GM19397 (cell line): ENCODE measurements around the gene TCF7.
"Not testable (repeated sequence)": the region's sequence is repeated elsewhere in the genome, so short reads cannot be mapped to it uniquely, and the experiment has no call there.

Experiments used
- ATAC-seq: cut with Tn5 transposase; IDR thresholded peaks from one replicate; pipeline ENCODE4 v1.9.1; 2021; ENCODE audit warnings: mild to moderate bottlenecking, moderate library complexity; ENCODE audit not compliant: unreplicated experiment

Gene TCF7

DNA sequence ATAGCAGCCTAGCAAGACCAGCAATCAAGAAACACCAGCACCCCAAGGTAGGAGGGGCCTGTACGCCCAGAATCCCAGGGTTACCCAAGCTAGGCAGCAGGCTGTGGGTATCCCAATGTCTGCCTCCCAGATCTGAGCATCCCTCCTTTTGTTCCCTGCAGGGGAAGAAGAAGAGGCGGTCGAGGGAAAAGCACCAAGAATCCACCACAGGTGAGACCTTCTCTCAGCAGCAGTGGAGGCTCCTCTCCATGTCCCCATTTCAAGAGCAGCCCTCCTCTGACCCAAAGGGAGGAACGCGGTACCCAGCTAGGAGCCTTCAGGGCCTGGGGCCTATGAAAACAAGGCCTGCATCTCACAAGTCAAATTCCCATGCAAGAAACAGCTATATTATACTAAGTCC, 28.9 kb downstream of the TCF7 start:
- no peak for ATAC-seq

DNA sequence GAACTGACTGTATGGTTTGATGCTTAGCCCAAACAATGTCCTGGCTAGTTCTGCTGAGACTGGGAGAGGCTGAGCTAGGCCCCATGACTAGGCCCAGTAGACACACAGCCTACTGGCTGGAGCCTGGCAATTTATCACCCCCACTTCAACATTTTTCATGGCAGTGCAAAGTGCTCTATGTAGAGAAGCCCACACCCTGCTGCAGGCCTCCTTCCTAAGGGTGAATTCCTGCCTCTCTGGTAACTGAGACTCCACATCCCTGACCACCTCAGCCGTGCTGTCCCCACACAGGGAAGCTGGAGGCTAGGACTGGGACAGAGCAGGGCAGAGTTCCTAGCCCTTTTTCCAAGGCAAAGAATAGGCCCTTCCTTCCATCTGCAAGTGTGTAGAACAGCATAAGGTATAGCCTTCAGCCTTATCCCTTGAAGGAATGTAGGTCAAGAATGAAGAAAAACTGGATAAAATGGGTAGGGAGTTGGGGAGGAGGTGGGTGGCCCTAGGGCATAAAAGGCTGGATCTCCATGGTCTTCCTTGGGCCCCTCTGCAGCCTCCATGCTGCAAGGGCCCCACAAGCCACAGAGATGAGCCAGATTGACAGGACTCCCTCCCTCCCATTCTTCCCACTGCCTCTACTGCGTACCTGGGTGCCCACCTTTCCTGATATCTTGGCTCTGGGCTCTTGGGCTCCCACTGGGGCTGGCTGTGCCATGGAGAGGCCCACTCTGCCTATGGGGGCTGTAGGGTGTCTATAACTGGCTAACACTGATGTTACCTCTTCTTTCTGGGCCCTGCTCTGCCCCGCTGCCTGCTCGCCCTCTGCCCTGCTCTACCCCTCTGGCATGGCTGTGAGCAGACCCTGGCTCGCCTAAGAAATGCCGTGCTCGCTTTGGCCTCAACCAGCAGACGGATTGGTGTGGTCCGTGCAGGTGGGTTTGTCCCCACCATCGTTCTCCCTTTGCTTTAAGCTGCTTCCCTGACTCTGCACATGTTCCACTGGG, 29.8 kb downstream of the TCF7 start:
- ATAC-seq = no peak

DNA sequence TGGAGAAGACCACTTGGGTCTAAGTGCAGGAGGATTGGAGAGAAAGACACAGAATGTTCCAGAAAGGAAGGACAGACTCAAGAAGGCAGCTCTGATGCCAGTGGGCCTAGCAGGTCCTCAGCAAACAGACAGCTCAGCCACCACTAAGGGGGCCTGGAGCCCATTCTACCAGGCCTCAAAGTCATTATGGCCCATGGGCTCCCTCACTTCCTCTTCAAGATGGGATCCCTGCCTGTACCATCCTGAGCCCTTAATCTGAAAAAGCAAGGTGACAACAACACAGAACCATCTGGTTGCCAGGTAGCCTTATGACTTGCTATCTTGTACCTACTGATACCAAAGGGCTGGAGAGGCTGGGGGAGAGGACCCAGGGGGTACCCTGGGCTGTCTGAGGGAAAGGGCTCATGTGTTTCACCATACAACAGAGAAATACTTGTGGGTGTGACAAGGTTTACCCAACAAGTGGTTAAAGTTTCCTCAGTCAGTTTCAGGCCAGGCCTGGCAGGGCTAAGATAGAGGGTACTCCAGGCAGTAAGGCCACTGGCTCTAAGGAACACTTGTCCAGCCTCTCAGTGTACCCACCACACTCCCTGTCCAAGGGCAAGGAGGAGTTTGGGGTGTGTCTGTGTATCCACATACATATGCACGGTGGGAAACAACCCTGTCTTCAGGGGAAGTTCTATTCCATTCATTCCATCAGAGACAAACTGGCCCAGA, 30.7 kb downstream of the TCF7 start:
- no peak for ATAC-seq

DNA sequence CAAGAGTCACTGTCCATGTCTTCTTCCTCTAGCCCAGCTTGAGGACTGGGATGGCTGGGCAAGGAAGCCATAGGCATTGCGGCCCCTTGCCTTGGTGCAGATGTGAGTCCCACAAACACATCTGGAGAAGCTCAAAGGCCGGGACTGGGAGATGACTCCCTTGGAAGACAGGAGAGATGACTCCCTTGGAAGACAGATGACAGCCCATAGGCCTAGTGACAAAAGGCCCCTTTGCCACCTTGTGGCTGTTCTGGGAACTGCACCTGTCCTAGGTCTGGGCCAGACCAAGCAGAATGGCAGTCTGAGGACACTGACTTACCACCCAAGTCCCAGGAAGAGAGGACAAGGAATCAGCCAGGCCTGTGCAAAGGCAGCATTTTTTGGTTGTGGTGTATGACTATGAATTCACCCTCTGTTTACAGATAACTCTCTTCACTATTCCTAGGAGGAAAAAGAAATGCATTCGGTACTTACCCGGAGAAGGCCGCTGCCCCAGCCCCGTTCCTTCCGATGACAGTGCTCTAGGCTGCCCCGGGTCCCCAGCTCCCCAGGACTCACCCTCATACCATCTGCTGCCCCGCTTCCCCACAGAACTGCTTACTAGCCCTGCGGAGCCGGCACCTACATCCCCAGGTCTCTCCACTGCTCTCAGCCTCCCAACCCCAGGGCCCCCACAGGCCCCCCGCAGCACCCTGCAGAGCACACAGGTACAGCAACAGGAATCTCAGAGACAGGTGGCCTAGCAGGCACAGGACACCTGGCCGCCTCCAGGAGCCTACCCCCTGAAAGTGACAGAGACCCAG, 31.5 kb downstream of the TCF7 start:
- peak; percentile 49 for ATAC-seq

DNA sequence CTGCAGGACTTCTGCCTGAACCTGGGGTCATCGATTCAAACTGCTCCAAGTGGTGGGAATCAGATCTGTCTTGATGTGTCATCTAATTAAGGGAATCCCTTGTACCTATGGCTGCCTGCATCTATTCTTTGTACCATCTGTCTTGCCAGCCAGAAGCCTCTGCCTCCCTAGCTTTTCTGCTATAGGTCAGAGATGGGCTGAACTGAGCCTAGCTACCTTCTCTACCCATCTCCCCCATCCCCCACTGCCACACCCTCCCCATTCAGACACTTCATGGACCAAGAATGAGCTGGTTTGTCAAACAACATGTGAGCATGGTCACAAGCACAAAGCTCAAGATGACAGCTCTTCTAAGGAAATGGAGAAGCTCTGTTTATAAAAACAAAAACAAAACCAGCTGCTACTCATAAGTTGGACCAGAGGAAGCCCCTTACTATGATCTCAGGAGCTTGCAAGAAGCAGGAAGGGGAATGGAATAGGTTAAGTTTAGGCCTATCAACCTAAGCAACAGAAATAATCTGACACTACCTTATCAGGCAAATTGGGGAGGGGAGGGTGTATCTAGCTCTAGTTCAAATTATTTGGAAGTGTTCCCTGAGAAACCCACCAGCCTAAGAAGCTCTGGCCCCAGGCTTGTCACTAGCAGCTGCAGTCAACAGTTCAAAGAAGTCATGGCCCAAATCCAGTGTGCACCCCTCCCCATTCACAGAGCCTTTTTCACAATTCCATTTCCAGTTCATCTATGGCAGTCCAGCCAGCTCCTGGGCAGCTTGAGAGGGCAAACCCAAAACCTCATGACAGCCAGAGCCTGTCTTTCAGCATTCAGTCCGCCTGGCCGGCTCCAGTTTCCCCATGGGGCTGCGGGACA, 32.4 kb downstream of the TCF7 start:
- no peak for ATAC-seq

DNA sequence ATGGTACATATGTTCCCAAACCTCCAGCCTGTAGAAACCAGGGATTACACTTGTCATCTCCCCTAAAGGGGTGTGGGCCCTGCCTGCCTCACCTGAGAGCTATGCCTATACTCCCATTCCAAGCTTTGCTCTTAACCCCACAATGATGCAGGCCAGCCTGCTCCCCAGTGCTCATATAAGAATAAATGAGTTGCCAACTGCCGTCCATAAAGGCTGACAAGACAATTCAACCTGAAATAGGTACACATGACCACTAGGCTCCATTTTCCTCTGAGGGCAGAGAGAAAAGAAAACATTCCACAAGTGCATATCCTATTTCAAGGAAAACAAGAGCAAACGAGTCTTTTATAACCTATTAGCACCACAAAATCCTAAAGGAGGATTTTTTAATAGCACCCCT, 33.8 kb downstream of the TCF7 start:
- no peak for ATAC-seq

DNA sequence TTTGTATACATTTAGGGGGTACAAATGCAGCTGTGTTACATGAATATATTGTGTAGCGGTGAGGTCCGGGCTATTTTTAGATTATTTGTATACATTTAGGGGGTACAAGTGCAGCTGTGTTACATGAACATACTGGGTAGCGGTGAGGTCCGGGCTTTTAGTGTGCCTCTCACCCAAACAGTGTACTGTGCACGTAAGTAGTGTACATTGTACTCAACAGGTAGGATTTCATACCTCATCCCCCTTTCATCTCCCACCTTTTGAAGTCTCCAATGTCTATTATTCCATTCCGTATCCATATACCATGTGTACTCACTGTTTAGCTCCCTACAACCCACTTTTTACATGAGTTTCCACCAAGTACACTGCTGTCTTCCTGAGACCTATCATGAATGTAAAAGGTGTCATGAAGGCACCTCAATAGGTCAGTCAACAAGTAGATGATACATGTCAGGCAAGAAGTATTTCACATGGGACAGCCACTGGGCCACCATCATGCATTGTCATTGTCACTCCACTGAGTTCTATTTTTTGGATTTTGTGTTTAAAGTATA, 34.6 kb downstream of the TCF7 start:
- no peak for ATAC-seq

DNA sequence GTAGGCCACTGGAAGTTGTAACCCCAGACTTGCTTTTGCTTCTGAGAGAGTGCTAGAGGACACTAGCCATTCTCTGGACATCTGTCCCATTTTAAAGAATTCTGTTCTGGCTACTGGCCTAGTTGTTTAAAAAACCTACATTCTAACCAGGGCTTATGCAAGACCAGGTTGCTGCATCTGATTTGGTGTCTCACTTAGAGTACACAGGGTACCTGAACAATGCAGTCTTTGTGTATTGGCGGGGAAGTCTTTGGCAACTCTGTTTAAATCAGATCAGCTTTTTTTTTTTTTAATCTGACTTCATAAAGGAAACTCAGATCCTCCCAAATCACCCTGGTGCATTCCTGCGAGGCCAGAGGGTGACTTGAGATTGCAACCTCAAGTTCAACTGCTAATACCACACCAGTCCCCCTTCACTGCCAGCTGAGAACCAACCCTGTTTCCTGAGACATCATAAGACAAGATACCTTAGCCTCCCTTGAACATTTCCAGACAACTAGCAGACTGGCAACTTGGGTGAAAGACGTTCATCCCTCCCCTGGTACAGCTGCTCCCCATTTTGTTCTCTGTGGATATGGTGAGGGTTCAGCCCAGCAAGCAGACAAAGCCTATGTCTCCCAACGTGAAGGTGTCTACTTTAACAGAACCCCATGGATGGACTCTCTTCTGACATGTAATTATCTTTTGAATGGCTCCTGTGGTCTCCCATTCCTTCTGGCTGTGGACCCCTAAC, 35.3 kb downstream of the TCF7 start:
- ATAC-seq = no peak

DNA sequence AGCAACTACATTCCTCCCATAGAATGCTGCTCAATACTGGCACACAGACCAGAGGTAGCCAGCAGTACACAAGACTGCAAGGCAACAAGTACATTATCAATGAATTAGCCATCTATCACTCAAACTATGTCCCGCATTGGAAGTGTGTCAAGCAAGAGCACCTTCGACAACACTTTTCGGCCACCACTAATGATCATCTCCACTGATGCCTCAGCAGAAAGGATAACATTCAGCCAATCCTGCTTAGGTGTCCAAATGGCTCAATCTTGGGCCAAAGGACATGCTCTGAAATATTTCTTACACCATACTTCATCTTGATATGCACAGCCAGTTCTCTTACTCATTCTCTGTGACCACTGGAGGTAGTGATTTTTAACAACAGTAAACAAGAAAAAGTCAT, 37.2 kb downstream of the TCF7 start:
- no peak for ATAC-seq

DNA sequence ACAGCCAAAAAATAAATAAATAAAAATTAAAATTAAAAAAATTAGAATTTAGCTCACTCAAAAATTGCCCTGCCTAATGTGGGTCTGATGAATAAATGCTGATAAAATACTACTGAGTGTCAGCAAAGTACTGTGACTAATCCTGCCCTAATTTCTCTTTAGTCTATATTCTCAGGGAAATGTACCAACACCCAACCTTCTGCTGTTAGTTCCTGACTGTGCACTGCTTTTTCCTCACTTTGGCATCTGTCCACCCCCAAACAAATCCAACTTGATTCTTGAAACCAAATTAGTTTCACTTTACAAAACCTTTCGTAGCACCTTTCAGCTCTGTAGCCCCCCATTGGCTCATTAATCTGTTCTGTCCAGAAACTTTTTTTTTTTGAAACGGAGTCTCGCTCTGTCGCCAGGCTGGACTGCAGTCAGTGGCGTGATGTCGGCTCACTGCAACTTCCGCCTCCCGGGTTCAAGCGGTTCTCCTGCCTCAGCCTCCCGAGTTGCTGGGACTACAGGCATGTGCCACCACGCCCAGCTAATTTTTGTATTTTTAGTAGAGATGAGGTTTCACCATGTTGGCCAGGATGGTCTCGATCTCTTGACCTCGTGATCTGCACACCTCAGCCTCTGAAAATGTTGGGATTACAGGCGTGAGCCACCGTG, 37.8 kb downstream of the TCF7 start:
- ATAC-seq = not testable (repeated sequence)

DNA sequence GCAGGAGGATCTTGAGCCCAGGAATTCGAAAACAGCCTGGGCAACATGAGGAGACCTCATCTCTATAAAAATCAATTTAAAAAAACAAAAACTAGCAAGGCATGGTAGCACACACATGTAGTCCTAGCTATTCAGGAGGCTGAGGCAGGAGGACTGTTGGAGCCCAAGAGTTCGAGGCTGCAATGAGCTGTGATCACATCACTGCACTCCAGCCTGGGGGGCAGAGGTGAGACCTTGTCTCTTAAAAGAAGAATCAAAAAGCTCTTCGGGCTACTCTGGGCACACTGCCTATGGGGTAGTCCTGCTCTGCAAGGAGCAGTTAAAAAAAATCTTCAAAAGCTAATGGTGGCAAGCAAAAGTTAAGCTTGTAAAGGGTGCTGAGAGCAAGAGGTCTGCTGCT, 38.8 kb downstream of the TCF7 start:
- no peak for ATAC-seq

DNA sequence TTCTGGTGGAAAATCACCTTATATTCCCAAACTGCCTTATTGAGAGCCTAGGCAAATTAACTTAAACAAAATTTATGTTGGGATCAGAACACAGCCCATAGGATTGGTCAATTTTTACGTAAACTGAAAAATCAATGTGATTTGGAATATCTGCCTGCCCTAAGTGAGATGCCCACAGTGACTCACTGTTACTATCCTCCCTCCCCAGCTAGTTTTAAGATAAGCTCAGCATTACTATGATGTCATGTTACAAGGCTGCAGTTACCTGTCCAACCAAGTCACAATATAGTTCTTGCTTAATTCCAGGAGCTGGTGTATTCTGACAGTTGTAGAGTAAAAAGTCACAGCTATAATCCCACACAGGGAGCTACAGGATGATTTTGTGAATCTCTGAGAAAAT, 39.2 kb downstream of the TCF7 start:
- ATAC-seq = no peak

DNA sequence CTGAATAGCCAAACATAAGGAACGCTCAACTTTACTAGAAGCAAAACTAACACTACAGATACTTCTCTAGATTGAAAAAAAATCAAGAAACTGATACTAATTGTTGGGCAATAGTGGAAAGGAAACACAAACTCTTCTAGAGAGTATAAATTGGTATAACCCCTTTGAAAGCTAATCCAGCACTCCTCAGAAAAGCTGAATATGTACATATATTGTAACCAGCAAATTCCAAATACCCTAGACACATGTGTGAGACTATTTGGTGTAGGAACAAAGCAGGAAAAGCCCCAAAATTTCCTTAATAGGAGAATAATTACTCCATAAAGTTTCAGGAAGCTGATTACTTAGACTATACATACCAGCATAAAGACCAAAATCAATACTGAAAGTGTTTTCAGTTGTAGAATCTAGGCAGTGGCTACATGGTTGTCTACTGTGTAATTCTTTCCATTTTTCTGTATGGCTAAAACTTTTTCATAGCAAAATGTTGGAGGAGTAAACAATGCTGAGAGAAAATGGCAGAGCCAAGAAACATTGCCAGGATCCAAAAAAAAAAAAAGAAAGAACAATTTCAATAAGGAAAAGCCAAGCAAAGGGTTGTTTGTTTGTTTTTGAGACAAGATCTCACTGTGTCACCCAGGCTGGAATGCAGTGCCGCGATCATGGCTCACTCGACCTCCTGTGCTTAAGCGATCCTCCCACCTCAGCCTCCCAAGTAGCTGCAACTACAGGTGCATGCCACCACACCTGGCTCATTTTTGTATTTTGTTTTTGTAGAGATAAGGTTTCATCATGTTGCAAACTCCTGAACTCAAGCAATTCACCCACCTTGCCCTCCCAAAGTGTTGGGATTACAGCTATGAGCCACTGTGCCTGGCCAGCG, 47.3 kb downstream of the TCF7 start:
- ATAC-seq = no peak

DNA sequence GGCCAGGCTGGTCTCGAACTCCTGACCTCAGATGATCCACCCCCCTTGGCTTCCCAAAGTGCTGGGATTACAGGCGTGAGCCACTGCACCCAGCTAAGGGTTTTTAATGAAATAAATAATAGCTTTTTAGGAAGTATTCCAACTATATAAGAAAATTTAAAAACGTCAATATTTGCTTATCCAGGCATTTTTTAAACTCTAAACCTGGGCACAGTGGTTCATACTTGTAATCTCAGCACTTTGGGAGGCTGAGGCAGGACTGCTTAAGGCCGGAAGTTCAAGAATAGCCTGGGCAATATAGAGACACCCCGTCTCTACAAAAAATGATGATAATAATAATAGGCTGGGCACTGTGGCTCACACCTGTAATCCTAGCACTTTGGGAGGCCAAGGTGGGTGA, 48.1 kb downstream of the TCF7 start:
- no peak for ATAC-seq

DNA sequence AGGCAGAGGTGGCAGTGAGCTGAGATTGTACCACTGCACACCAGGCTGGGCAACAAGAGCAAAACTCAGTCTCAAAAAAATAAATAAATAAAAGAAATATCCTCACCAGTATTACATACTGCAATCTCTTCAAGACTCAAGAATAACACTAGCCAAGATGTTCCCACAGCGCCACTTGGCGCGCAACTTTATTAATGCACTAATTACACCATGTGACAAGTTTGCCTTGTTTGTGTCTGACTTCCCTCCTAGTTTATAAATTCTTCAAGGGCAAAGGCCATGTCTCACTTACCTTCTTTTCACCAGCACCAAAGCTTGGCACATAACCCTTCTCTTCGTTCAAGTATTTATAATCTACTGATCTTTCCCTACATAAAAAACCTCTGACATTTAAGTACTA, 57.5 kb downstream of the TCF7 start:
- ATAC-seq = no peak

DNA sequence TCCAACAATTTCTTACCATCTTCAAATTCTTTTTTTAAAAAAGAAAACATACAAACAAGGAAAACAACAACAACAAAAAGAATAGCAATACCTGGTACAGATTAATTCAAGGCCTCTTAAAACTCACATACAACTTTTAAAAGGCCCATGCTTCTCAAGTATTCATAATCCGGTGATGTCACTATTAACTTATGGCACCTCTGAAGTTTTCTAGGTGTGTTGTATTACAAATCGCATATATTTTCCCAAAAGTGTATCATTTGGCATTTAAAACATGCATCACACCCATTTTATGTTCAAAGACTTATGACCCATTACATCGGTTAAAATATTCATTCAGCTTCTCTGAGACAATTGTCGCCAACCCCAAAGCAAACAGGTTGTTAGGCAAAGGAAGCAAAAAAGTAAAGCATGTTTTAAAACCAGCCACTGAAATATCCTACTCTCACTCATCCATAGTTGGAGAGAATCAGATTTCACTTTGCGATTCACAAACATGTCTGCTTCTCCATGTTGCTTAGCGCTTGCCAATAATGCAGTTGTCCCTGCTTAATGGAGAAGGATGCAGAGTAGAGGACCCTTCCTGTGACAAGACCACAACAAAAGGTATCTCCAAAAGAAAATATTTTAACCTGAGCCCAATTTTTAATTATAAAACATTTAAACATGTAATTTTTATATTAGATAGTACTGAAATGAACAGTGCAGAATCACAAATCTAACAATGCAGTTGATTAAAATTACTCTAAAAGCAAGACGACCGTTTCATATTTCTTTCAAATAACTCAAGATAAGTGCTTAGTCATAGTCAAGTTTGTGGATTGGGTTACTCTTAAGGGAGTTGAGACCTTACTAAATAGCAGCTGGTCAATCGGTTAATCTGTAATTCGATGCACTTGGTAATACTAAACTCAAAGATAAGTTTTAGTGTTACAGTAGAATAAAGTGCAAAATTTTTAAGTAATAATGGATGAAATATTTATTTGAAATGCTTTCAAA, 60.7 kb downstream of the TCF7 start:
- ATAC-seq = no peak
